ENCODE measurements around the gene CTNNBL1. TPM values are rescaled to one million over a fixed set of nuclear protein-coding genes. Genes with fewer than 3 reads are reported as not detected.

CTNNBL1 gene
- total RNA-seq, 2 donors from 2014 or later, result 35.0 to 37.6 TPM

DNA sequence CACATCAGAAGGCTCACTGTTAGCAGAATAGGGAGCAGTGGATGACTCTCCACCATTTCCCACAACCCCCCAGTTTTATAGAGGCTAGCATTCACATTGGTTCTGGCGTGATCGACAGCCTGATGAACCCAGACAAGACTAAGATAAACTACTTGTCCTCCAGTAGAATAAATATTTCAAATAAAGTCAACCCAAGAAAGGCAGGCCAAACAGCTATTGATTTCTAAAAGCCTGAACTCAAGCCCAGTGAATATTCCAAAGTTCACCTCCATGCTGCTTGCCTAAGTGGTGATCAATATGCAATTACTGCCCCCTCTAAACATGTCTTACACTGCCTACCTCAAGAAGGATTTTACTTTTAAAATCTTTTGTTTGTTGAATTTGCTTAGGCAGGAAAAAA is 104.5 kb downstream of the CTNNBL1 start:
- ATAC-seq (no peak), DNase-seq (no peak)
- intact Hi-C loops (cut with DNase I, micrococcal nuclease), result no loop called here

DNA sequence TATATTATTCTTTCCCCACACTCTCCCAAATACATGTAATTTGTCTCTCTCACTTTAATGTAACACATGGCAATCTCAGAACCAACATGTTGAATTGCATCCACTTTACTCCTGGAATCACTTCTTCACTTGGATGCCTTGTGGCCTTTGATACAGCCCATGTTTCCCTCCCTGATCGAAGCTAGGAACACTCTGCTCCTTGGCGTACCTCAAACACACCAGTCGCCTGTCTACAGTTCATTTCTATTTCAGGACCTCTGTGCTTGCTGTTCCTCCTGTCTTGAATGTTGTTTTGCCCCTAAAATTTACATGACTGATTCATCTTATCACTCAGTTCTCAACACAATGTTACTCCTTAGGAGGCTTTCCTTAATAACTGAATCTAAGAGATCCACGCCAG is 106.8 kb downstream of the CTNNBL1 start:
- intact Hi-C loops (cut with DNase I, micrococcal nuclease), result no loop called here
- no peak for ATAC-seq

DNA sequence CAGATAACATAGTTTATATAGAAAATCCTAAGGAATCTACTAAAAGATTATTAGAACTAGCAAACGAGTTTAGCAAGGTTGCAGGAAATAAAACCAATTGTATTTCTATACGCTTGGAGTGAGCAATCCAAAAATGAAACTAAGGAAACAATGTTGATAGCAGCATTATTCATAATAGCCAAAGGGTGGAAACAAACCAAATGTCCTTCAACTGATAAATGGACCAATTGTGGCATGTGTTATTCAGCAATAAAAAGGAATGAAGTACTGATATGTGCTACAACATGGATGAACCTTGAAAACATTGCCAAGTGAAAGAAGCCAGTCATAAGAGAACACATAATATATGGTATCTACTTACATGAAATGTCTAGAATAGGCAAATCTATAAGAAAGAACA is 108.1 kb downstream of the CTNNBL1 start:
- ATAC-seq, result no peak

More for the DNA sequence above, 106.8 kb downstream of the CTNNBL1 start:
- no peak for DNase-seq

DNA sequence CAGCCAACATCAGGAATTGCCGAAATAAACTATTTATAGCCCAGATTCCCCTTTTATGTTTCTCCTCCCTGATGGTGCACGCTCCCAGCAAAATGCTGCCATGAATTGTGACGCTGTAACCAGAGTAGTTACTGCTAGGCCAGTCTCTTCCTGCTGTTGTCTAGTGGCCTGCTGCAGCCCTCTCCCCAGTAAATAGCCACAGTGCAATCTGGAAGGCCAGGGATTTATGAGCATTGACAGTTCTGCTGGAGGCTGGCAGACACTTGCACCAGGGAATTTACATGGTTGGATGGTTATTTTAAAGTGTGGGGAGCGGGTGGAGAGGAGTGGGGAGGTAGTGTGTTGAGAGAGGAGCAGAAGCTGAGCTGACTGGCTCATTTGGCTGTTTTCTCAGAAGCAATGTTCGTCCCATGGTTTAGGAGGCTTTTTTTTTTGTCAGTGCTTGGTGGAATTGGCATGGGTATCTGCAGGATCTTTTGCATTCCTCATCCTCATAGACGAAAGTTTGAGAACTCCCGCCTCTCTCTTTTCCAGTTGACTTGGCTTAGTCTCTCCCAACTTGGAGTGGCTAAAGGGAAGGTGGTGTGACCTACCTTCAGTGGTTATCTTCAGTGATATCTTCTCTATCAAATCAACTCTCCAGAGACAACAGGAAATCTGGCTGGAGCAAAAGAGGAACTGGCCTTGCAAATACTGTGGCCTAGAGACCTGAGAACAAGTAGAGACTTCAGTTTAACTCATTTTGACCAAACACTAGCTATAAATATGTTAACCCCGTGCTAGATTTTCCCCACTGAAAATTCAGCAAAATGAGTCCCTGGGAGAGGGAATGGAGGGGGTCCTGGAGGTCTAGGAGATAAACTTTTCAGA is 109.8 kb downstream of the CTNNBL1 start:
- ATAC-seq, result no peak
- no peak for DNase-seq
- intact Hi-C loops (cut with DNase I, micrococcal nuclease), result no loop called here

More for the DNA sequence above, 108.1 kb downstream of the CTNNBL1 start:
- no peak for DNase-seq
- intact Hi-C loops (cut with DNase I, micrococcal nuclease), result no loop called here

DNA sequence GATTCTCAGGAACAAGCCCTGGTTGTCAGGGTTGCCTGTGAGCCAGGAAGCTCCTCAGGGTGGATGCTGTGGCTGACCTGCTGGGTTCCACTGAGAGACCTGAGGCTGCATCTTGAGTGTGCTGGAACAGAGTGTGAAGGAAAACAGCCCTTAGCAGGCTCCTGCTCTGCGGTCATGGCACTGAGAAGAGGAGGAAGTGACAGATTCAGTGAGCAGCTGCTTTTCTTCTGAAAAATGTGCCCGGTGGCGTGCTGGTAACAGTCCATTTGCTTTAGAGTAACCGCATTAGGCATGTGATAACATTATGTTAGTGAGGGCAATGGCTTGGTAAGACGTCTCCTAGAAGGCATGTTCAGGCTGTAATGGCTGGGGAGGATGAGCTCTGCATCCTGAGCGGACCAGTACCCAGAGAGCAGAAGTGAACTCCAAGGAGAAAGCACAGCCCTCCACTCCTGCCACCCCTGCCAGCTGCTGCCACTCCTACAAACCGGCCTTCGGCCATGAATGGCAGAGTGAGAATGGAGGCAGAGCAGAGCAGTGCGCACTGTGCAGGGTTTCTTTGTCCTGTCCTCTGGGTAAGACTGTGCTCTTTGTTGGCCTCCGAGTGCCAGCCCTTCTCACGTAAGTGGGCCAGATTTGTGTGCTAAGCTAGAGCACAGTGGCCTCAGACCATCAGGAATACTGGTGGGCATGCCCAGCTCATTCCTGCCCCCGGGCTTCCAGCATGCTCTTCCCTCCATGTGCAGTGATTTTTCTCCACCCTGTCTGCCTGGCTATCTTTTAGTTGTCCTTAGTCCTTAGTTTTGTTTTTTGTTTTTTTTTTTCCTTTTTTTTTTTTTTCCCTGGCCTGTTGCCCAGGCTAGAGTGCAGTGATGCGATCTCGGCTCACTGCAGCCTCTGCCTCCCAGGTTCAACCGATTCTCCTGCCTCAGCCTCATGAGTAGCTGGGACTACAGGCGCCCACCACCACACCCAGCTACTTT is 111.0 kb downstream of the CTNNBL1 start:
- DNase-seq (peak; percentile 25 to 36), ATAC-seq (peak; percentile 31)
- intact Hi-C loops (cut with DNase I, micrococcal nuclease), result no loop called here

DNA sequence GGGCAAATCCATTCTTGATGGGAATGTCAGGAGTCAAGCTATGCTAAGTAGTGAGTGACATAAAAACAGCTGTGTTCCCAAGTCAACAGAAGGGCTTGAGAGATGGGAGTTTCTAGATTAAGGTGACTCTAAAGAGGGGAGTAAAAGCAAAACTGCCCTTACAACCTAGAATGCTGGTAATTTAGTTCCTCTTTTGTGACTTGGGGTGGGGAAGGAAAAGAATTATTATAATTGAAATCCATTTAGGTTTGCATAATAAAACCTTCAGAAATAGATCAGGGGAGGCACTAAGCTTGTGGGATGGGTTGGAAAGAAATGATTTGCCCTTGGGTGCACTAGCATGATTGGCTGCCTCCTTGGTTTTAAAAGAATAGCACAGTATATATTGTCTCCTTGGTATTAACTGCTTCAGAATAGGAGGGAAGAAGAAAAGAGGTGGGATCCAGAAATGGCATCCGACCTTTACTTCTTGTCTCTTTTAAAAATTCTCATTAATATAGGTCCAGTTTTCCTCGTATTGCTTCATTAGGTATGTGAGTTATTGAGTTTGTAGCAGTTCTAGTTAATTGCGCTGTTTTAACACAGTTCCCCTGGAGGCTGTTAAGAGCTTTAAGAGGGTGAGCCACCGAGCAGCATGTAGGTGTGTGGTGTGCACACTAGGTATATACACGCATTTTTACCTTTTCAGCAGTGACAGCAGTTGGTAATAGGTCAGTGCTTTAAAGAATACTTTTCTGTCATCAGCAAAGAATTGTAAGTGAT is 113.8 kb downstream of the CTNNBL1 start:
- ATAC-seq, result no peak
- intact Hi-C loops (cut with DNase I, micrococcal nuclease), result no loop called here
- no peak for DNase-seq

DNA sequence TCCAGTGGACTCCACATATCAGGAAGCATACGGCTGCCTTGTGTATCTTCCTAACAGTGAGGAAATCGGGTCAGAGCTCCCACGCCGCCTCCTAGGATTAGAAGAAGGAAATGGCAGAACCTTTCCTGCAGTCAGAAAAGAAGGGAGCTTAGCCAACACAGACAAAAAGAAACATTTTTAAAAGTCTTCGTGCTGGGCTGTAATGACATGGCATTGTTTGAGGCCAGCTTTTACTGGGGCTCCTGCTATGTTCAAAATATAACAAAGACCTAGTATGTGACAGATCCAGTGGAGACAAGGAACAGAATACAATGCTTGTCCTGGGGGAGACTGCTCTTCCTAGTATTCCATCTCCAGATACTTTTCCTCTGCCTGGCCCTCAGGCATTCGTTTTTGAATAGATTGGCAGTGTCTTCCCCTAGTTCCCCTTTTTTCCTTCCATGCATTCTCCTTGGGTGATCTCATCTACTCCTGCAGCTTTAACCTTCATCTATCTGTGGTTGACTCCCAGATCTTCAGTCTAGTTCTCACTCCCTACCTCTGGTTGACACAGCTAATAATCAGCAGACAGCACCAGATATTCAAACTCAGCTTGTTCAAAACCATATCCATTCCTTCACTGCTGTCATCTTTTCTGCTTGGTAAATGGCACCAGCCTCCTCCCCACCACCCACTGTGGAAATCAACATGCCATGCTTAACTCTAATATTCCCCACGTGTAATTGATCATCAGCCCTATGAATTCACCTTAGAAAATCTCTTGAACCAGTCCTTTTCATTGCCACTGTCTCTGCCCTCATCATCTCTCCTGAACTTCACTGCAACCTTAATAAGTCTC is 114.6 kb downstream of the CTNNBL1 start:
- DNase-seq (no peak), ATAC-seq (no peak)
- intact Hi-C loops (cut with DNase I, micrococcal nuclease), result no loop called here

DNA sequence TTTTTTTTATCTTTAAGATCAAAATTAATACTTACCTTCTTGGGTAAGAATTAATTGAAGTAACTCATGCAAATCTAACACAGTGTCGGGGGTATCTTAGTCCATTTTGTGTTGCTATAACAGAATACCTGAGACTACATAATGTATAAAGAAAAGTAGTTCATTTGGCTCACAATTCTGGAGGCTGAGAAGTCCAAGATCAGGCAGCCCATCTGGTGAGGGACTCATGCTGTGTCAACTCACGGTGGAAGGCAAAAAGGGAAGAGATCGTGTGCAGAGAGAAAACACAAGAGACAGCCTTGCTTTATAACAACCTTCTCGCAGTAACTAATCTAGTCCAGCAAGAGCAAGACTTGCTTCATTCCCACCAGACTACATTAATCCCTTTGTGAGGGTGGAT is 116.2 kb downstream of the CTNNBL1 start:
- no peak for DNase-seq
- intact Hi-C loops (cut with DNase I, micrococcal nuclease), result no loop called here

DNA sequence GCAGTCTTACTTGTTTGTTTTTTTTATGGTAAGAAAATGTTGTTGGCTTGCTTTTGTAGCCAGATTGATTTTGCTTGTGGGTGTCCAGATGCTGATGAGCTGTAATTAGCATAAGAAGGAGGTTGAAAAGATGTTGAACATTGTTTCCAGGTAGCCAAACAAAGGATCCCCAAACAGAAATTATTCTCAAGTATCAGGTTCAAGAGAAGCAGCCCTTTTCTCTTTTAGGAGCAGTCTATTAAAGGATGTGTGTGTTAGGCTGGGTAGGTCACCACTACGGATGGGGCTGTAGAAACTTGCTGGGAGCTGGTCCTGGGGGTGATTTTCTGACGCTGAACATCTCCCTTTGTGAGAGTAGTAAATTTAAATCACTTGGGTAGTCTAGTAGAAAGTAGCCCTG is 122.2 kb downstream of the CTNNBL1 start:
- intact Hi-C loops (cut with DNase I, micrococcal nuclease), result no loop called here
- ATAC-seq (no peak), DNase-seq (no peak)

More for the DNA sequence above, 116.2 kb downstream of the CTNNBL1 start:
- no peak for ATAC-seq

DNA sequence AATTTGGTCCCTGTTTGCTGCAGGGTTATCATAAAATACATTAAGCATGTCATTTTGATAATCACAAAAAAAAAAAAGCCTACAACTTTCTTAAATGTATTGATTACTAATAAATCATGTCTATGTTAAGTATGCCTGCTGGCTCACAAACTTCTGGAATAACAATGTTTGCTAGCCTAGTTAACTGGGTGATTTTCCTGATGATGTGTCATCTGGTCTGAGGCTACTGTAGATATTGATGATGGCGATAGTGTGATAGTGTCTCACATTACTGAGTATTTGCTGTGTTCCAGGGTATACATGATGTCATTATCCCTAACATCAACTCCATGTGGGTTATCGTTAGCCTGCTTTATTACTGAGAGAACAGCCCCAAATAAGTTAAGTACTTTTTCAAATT is 122.9 kb downstream of the CTNNBL1 start:
- DNase-seq, result no peak

DNA sequence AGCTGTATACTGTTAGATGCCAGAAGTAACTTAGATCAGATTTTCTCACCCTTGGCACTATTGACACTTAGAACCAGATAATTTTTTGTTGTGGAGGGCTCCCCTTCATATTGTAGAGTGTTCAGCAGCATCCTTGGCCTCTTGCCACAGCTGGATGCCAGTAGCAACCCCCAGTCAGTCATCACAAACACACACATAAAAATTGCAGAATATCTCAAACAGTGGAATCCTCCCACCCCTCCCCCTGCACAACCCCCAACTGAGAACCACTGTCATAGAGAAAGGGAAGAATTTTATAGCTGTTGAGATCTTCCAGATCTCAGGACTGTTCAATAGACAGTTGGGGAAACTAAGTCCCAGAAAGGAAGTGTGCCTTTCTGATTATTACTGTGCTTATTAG is 127.9 kb downstream of the CTNNBL1 start:
- intact Hi-C loops (cut with DNase I, micrococcal nuclease), result no loop called here
- ATAC-seq (no peak), DNase-seq (no peak)

More for the DNA sequence above, 122.9 kb downstream of the CTNNBL1 start:
- no peak for ATAC-seq
- intact Hi-C loops (cut with DNase I, micrococcal nuclease), result no loop called here

DNA sequence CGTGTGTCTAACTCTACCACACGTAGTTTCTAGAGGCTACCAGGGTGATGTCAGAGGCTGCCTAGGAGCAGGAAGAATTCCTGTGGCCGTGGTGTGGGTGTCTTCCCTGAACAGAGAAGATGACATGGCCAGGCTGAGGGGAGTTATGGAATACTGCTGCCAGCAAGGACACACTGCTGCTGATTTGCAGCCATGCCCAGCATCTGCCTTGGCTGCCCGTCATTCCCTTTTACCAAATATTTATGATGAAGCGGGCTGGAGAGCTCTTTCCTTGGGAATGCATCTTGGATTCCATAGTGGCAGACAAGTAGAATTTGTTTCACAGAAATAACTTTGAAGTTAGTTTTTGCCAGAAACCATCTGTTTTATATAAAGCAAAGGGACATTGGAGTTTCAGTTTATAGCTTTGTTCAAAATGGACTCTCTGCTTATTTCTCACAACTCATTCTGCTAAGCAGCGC is 128.3 kb downstream of the CTNNBL1 start:
- DNase-seq, result no peak
- ATAC-seq, result no peak
- intact Hi-C loops (cut with DNase I, micrococcal nuclease), result no loop called here

DNA sequence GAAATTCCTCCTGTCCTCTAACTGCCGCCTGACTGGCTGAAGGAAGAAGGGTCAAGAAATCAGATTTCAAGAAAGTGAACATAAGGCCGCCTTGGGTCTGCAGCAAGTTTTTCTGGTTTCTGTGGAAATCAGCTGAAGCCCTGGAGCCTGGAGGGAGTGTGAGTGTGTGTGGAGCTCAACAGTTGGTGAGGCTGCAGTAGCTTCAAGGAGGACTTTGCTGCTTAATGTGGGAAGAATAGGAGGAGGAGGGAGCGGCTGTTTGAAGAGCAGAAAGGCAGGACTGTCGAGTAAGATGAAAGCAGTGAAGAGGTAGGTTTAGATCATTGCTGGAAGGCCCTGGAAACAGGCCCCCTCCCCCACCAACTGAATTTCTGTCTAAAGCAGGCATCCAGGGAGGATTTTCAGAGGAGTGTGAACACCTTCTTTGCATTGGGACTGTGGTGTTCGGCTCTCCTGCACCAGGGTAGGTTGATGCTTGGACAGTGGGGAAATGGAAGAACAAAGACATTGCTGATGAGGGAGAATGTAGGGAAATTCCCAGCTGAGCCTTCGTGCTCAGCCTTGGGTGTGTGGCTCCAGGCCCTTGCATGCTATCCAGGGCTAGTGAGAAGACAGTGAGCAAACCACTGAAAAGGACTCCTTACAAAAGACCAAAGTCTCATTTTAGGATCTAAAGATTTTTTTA is 129.6 kb downstream of the CTNNBL1 start:
- ATAC-seq (no peak), DNase-seq (no peak)
- intact Hi-C loops (cut with DNase I, micrococcal nuclease), result no loop called here

DNA sequence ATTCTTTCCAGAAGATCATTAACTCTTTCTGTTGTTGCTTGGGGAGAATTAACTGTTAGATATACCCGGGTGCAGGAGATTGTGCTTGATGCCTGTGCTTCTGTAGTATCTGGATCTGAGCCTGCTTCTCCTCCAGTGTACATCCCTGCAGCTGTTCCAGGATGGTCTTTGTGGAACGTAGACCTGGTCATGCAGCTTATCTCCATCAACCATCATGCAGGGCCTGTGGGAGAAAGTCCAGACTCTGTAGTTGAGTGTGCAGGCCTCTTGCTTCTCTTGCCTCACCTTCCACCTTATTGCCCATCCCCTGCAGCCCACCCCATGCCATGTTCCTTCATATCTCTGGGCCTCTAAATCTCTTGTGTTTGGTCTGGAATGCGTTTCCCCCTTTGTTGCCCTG is 133.8 kb downstream of the CTNNBL1 start:
- DNase-seq, result no peak
- no peak for ATAC-seq
- intact Hi-C loops (cut with DNase I, micrococcal nuclease), result no loop called here

DNA sequence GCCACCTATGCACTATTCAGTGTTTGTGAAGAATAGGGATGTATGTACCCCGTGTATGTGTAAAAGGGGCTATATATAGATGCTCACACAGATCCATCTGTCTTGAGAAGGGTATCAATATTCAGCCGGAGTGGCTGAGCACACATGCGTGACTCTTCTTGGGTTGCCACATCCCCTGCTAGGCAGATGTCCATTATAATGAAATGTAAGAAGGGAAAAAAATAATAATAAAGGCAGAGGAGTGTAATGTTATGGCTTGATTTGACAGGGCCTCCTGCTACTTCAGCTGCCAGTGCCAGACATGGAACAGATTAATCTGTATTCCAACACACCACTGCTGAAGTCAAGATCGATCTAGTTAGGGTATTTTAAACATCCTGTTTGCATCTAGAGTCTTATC is 134.9 kb downstream of the CTNNBL1 start:
- ATAC-seq (no peak), DNase-seq (no peak)
- intact Hi-C loops (cut with DNase I, micrococcal nuclease), result no loop called here

DNA sequence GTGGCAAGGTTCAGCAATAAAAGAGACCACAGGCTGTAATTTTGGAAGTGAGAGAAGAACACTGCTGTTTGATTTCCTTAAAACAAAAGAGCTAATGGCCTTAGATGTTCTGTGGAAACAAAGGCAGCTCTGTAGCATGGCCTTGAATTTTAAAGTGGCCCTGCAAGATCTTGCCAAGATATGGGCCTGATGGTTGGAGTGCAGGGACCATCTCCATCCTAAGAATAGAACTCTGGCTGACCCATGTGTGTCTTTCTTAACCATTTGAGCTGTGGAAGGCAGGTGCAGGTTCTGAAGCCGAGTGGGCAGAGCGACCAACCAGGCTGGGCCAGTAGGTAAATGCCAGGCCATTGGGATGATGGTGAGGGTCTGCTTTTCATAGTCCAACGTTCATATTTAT is 135.3 kb downstream of the CTNNBL1 start:
- ATAC-seq (no peak), DNase-seq (no peak)
- intact Hi-C loops (cut with DNase I, micrococcal nuclease), result no loop called here

DNA sequence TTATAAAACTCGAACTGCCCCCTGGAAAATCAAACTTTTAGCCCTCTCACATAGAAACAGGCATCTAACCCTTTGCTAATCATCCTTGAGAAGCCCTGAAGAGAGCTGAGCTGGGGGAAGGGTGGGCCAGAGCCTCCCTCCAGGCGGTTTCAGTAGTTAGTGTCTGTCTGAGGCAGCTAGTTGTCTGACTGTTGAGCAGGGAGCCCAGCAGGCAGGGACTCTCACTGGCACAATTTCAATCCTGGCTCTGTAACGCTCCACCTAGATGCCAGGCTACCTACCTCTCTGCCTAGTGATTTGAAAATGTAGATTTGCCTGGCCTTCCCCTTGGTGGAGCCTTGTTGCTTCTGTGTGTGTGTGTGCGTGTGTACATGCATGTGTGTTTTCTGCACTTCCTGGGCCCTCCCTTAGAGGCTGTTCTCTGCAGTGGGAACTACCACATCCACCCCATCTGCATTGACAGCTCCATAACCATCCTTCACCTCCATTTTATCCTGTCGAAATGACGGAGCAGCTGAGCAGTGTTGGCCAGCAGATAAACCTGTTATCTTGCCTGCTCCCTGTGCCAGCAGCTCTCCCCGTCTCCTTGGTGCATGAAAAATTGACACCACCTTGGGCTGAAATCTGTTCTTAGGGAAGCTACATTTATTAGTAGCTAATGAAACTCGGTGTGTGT is 139.5 kb downstream of the CTNNBL1 start:
- ATAC-seq, result no peak
- no peak for DNase-seq
- intact Hi-C loops (cut with DNase I, micrococcal nuclease), result no loop called here

All from left colon (tissue), 2 donors.